Hematopoietic multipotent progenitor cell treated with erythropoietin and hydrocortisone succinate and interleukin-3 and kit ligand, for 15 days (in vitro differentiated cells): ENCODE data around the gene WDFY1.

Experiments used
- DNase-seq: peaks from one replicate; pipeline ENCODE4 v3.0.0-alpha.2; 2015; ENCODE audit warnings: low spot score

WDFY1 gene

GRCh38 chr2:223944703-223945531, at the start of gene WDFY1:
TSS of gene WDFY1 (minus strand) at chr2:223945335. CDS start at chr2:223945284, 51 bp downstream.
- peak; percentile 81 for DNase-seq

- DNase-seq, result no peak
Observed at GRCh38 chr2:223994562-223995162, 49.5 kb upstream of the WDFY1 start.

DNA sequence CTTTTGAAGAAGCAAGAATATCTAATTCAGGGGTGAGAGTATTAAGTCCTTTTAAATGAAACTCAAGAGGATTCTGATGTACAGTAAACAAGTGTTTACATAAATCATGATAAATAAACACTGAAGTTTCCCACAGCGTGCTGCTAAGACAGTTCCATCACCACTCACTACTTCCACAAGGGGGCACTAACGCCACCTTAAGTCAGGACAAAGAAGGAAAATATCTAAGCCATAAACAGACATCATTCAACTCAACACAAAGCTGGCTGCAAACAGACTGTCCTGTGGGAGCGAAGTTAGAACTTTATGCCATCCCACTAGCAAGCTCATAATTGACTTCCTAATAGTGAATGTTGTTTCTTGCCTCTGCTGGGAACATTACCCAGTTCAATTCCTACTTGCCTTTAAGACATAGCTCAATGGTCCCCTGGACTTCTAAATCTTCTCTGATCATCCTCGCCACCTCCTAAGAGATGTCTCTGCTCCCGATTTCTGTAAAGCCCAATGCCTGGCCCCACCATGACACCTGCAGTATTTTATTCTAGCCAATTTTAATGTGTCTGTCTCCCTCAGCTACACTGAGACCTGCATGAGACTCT, 48.6 kb upstream of the WDFY1 start:
- peak; percentile 72 for DNase-seq

GRCh38 chr2:223991611-223992010, 46.5 kb upstream of the WDFY1 start:
- DNase-seq, result no peak

GRCh38 chr2:223989856-223990232, 44.7 kb upstream of the WDFY1 start:
- no peak for DNase-seq

DNA sequence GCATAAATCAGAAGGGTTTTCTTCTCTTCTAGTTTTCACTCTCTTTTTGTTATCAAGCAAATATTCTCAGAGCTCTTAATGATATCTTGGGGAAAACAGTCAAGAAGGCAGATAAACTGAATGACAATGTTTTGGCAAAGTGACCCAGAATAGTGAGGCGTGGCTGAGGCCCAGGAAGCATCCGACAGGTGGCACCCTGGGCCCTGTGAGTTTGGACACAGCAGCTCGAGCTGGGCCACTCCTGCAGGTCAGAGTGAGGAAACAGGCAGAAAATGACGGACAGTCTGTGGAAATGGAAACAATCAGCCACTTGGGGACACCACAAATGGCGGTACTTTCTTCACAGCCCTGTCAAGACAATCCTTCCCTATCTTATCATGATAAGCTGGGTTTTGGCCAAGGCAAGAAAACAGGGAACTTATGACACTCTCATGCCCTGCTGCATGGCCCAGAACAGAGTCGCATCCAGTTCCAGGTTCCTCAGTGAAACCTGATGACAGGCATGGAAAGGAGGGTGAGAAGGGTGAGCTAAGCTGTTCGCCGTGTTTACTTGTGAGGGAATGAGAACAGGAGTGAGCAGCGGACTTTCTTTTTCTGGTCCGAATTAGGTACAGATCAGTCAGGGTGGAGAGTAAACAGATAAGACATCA, 44.2 kb upstream of the WDFY1 start:
- no peak for DNase-seq

GRCh38 chr2:223981241-223981640, 36.1 kb upstream of the WDFY1 start:
- DNase-seq, result no peak

DNA sequence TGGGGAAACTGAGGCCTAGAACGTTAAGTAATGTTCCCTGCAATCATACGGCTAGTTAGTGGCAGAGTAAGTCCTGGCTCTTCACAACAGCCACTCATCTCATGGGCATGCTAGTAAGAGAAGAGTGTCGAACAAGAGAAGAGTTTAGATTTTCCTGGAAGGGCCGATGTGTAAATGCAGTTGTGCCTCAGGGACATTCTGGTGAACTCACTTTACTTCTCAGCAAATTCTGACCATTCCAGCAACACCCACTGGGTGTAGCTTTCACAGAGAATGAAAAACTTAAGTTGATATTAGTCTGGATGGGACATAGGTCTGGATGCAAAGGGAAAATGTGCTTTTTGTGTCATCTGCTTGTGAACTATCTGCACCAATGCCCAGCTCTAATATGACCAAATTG, 35.7 kb upstream of the WDFY1 start:
- no peak for DNase-seq

DNA sequence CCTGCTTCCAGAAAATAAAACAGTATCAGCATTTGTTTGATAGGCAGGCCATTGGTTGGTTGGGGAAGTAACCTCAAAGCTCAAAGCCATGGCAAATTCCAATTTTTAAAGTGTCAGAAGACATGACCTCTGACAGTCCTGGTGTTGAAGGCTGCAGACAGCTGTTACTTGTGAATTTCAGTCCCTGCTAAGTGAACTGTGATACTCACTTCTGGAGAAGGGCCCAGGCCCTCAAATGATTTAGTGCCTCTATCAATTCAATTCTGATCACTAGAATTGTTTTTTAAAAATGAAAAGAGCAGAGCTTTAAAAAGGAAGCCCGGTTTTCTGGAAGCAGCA, 35.2 kb upstream of the WDFY1 start:
- DNase-seq, result no peak

- DNase-seq, result no peak
Observed at GRCh38 chr2:223979730-223980396, 34.7 kb upstream of the WDFY1 start.

GRCh38 chr2:223978451-223978850, 33.3 kb upstream of the WDFY1 start:
- DNase-seq, result no peak

DNA sequence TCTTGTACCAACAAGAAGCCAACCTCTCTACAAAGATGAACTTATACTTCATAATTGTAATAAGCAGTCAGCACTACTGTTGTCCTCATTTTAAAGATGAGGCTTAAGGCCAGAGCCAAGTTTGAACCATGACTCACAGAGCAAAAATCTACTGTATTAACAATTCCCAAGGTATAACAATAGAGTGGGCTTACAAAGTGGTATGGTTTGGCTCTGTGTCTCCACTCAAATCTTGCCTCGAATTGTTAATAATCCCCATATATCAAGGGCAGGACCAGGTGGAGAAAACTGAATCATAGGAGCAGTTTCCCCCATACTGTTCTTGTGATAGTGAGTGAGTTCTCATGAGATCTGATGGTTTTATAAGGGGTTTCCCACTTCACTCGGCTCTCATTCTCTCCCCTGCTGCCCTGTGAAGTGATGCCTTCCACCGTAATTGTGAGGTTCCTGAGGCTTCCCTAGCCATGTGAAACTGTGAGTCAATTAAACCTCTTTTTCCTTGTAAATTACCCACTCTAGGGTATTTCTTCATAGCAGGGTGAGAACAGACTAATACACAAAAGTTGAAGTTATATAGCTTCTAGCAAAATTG, 31.6 kb upstream of the WDFY1 start:
- no peak for DNase-seq

DNA sequence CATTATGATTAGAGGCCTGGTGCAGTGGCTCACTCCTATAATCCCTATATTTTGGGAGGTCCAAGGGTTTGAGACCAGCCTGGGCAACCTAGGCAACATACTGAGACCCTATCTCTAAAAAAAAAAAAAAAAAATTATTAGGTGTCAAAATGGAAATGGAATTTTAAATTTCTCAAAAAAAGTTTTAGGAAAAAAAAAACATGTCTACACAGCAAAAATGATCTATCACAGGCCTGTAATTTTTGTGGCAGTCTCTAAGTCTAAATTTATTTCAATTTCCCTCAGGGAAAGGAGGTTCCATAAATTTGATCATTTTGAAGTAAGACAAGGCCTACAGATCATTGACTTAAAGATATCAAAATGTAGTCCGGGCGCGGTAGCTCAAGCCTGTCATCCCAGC, 28.5 kb upstream of the WDFY1 start:
- DNase-seq, result no peak

DNA sequence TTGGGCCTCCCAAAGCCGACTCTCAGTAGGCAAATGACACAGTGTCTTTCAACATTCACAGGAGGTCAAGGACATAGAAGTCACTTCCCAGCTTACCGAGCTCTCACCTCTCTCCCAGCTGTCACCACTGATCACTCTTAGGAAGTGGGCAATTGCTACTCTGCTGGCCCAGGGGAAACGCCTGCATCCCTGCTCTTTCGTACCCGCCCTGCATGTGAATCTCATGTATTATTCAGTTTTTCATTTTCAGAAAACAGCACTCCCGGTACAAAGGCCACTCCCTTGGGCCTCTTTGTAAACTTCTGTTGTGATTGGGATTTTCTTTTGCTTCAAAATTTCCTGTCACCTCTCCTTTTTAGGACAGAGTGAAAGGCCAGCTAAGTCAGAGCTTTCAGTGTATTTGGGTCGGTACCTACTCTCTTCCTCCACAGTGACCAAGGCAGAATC, 27.5 kb upstream of the WDFY1 start:
- no peak for DNase-seq

- DNase-seq, result no peak
Observed at GRCh38 chr2:223971731-223972130, 26.6 kb upstream of the WDFY1 start.

GRCh38 chr2:223970343-223971128, 25.4 kb upstream of the WDFY1 start:
- DNase-seq, result peak; percentile 77

DNA sequence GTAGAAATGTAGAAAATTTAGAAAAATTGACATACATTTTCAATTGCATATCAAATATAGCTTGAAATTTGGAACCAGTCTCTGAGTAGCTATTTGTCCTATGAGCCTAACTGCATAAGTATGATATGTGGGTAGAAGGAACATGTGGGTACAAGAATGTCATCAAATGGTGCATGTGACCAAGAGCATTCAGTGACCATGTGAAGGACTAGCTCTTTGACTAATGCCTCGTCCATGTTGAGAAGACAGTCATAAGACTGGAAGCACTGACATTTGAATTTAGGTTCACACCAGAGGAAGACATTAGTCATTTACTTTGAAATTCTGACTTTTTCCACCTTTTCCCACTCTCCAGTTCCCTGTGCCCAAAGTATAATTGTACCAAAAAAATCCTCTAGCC, 24.7 kb upstream of the WDFY1 start:
- DNase-seq, result no peak

GRCh38 chr2:223969315-223969714, 24.2 kb upstream of the WDFY1 start:
- DNase-seq, result no peak

- no peak for DNase-seq
Observed at GRCh38 chr2:223967981-223968380, 22.8 kb upstream of the WDFY1 start.

DNA sequence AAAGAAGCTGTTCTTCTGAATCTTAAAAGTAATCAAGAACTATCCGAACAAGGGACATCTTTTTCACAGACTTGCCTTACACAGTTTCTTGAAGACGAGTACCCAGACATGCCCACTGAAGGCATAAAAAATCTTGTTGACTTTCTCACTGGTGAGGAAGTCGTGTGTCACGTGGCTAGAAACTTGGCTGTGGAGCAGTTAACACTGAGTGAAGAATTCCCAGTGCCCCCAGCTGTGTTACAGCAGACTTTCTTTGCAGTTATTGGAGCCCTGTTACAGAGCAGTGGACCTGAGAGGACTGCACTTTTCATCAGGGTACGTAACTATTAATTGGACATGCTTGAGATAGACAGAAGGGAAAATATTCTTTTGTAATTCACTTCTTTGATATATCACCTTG, 14.6 kb upstream of the WDFY1 start:
- DNase-seq, result no peak
